Ramos (cell line): Measurements from ENCODE around the gene KIAA0319L.
"Not testable (repeated sequence)": the region's sequence is repeated elsewhere in the genome, so short reads cannot be mapped to it uniquely, and the experiment has no call there.

ENCODE experiments used
- in situ Hi-C: fragments of 300-500 bp; cut with MboI; formaldehyde crosslinking; loops from one replicate; pipeline ENCODE4 v1.14.3; 2022; ENCODE audit warnings: low sequenced_read_pairs; ENCODE audit not compliant: unreplicated experiment

The KIAA0319L gene

GRCh38 chr1:35585281-35585680, 28.1 kb upstream of the KIAA0319L start:
- in situ Hi-C loops, result no loop called here

GRCh38 chr1:35581621-35582020, 24.4 kb upstream of the KIAA0319L start:
- in situ Hi-C loops, result not testable (repeated sequence)

GRCh38 chr1:35580949-35581388, 23.8 kb upstream of the KIAA0319L start:
- in situ Hi-C loops, result no loop called here

GRCh38 chr1:35577071-35577998, 20.1 kb upstream of the KIAA0319L start:
- in situ Hi-C loops, result no loop called here

- in situ Hi-C loops, result not testable (repeated sequence)
These were observed 19.5 kb upstream of the KIAA0319L start for GRCh38 chr1:35576766-35577070.

GRCh38 chr1:35576061-35576765, 19.0 kb upstream of the KIAA0319L start:
- in situ Hi-C loops, result no loop called here

- in situ Hi-C loops, result no loop called here
These were observed 18.3 kb upstream of the KIAA0319L start for GRCh38 chr1:35575416-35575958.

- in situ Hi-C loops, result no loop called here
These were observed 17.6 kb upstream of the KIAA0319L start for GRCh38 chr1:35574655-35575415.

- in situ Hi-C loops, result no loop called here
These were observed 17.0 kb upstream of the KIAA0319L start for GRCh38 chr1:35574125-35574654.

GRCh38 chr1:35573198-35574124, 16.3 kb upstream of the KIAA0319L start, which contains the start of gene TFAP2E:
Gene TFAP2E (plus strand): TSS chr1:35573314. CDS start chr1:35573578, 264 bp downstream.
- in situ Hi-C loops, result no loop called here

- in situ Hi-C loops, result no loop called here
These were observed 15.1 kb upstream of the KIAA0319L start for GRCh38 chr1:35572296-35572695.

- in situ Hi-C loops, result no loop called here
These were observed 14.1 kb upstream of the KIAA0319L start for GRCh38 chr1:35571263-35571662.

- in situ Hi-C loops, result no loop called here
These were observed 13.5 kb upstream of the KIAA0319L start for GRCh38 chr1:35570589-35571137.

- in situ Hi-C loops, result loop anchor here (5.0 kb wide), 2 partner anchors 142 to 207 kb away; no protein-coding TSS in a partner anchor
These were observed 12.7 kb upstream of the KIAA0319L start for GRCh38 chr1:35569936-35570335.

GRCh38 chr1:35568975-35569395, 11.8 kb upstream of the KIAA0319L start:
- in situ Hi-C loops, result loop anchor here (5.0 kb wide), 2 partner anchors 143 to 208 kb away; no protein-coding TSS in a partner anchor

GRCh38 chr1:35567947-35568558, 10.8 kb upstream of the KIAA0319L start:
- in situ Hi-C loops, result loop anchor here (5.0 kb wide), 2 partner anchors 144 to 209 kb away; no protein-coding TSS in a partner anchor

- in situ Hi-C loops, result loop anchor here (5.0 kb wide), 2 partner anchors 147 to 212 kb away; no protein-coding TSS in a partner anchor
These were observed 8.5 kb upstream of the KIAA0319L start for GRCh38 chr1:35565742-35566133.
